Prostate gland (tissue), 2 donors: ENCODE results near the gene CDH8.

Experiments
- CTCF ChIP-seq, 4 experiments: fragments of 200-600 bp in 2 of 4; fragments of 450-650 bp in 2 of 4; sonication (generic) in 2 of 4; IDR thresholded peaks; 1 replicate in 3 of 4; 2 replicates in 1 of 4; pipeline ENCODE4 v1.5.1; 2016 to 2019; ENCODE audit warnings: antibody characterized with exemption in 4 of 4, mild to moderate bottlenecking in 2 of 4, moderate library complexity in 2 of 4
- POLR2A ChIP-seq: fragments of 450-650 bp; IDR thresholded peaks from one replicate; pipeline ENCODE4 v1.6.1; 2016; ENCODE audit warnings: antibody characterized with exemption, mild to moderate bottlenecking
- POLR2AphosphoS5 ChIP-seq: sonication (generic); formaldehyde crosslinking; IDR thresholded peaks from one replicate; pipeline ENCODE4 v1.6.1; 2017; ENCODE audit warnings: antibody characterized with exemption

DNA sequence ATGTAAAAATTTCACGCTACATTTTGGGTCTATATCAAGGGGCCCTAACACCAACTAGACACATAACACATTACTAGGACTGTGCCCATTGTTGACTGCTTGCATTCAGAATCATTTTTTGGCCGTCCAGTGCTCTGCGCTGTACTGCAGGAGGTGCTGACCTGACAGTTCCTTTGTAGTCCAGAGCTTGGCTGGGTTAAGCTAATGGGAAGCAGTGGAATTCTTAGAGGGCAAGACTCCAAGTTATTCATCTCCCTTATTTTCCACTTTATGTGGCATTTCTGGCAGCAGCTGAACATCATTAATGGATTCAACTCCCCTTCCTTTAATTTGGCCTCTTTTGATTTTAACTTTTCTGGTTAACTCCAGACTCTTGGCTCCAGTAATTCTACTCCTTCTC is 351.7 kb downstream of the CDH8 start:
- TF ChIP-seq POLR2AphosphoS5 (no peak), CTCF (IDR thresholded peaks at IDR 0.05) (no peak), POLR2A (no peak)
